PC-9 (cell line): ENCODE results near the gene LCE7A. TPM values are rescaled to one million over a fixed set of nuclear protein-coding genes. Genes with fewer than 3 reads are reported as not detected.

Source experiments
- BruUV-seq: library from RNA; stranded (reverse); fragments of 400-500 nt; replicated peaks from 2 replicates; lab custom pipeline; 2021; lab: Mats Ljungman, UMichigan
- CTCF ChIA-PET: fragments of 300-600 bp; sonication (Branson Sonifier 250); formaldehyde crosslinking; loops from one replicate; lab custom pipeline; 2022; ENCODE audit warnings: antibody characterized with exemption; lab: Charles Lee
- POLR2A ChIA-PET: fragments of 300-600 bp; sonication (Branson Sonifier 250); formaldehyde crosslinking; loops from one replicate; lab custom pipeline; 2022; ENCODE audit warnings: antibody characterized with exemption; ENCODE audit not compliant: unreplicated experiment; lab: Charles Lee
- DNase-seq, 2 experiments: peaks; one replicate each; pipeline versions ENCODE4 v3.0.0 to v3.0.0-alpha.2; 2015 to 2022; ENCODE audit warnings: mixed read lengths in 1 of 2
- H2AFZ ChIP-seq: fragments of 200-600 bp; sonication (generic); 2 replicates; pipeline ENCODE4 v1.8.1; 2017; ENCODE audit warnings: antibody characterized with exemption
- H3F3A ChIP-seq: fragments of 200-600 bp; sonication (generic); 2 replicates; pipeline ENCODE4 v1.8.1; 2017; ENCODE audit warnings: antibody characterized with exemption, mild to moderate bottlenecking, low read depth; ENCODE audit not compliant: insufficient read depth
- H3K27ac ChIP-seq: fragments of 200-600 bp; sonication (generic); 2 replicates; pipeline ENCODE4 v1.6.1; 2016; ENCODE audit warnings: mixed run types
- H3K27me3 ChIP-seq: fragments of 200-600 bp; sonication (generic); 2 replicates; pipeline ENCODE4 v1.6.1; 2016; ENCODE audit warnings: low read depth, mixed run types; ENCODE audit not compliant: insufficient read depth
- H3K36me3 ChIP-seq: fragments of 200-600 bp; sonication (generic); 2 replicates; pipeline ENCODE4 v1.6.1; 2016; ENCODE audit warnings: low read depth, mixed run types
- H3K4me1 ChIP-seq: fragments of 200-600 bp; sonication (generic); replicated peaks from 2 replicates; pipeline ENCODE4 v1.6.1; 2016; ENCODE audit warnings: mixed run types; ENCODE audit not compliant: insufficient read depth
- H3K4me2 ChIP-seq: fragments of 200-600 bp; sonication (generic); 2 replicates; pipeline ENCODE4 v1.6.1; 2017; ENCODE audit warnings: mixed run types
- H3K4me3 ChIP-seq: fragments of 200-600 bp; sonication (generic); 2 replicates; pipeline ENCODE4 v1.6.1; 2016; ENCODE audit warnings: mixed run types
- H3K79me2 ChIP-seq: fragments of 200-600 bp; sonication (generic); 2 replicates; pipeline ENCODE4 v1.6.1; 2017; ENCODE audit warnings: low read depth, mixed run types
- H3K9me2 ChIP-seq: fragments of 200-600 bp; sonication (generic); 2 replicates; pipeline ENCODE4 v1.8.1; 2017; ENCODE audit warnings: mild to moderate bottlenecking; ENCODE audit not compliant: insufficient read depth
- H3K9me3 ChIP-seq: fragments of 200-600 bp; sonication (generic); 2 replicates; pipeline ENCODE4 v1.8.1; 2016; ENCODE audit warnings: low read depth; ENCODE audit not compliant: insufficient read depth
- H4K20me1 ChIP-seq: fragments of 200-600 bp; sonication (generic); 2 replicates; pipeline ENCODE4 v1.8.1; 2017; ENCODE audit not compliant: insufficient read depth
- CTCF ChIP-seq: fragments of 200-600 bp; sonication (generic); conservative IDR thresholded peaks from 2 replicates; pipeline ENCODE4 v1.6.1; 2017; ENCODE audit warnings: mixed run types, antibody characterized with exemption, mild to moderate bottlenecking, moderate library complexity
- EZH2 ChIP-seq: fragments of 200-600 bp; sonication (generic); IDR thresholded peaks from 2 replicates; pipeline ENCODE4 v1.8.0; 2017; ENCODE audit warnings: antibody characterized with exemption, low read depth
- intact Hi-C: fragments of 100-400 bp; cut with micrococcal nuclease; formaldehyde crosslinking; loops from one replicate; pipeline ENCODE4 v1.10.0; 2022; ENCODE audit not compliant: unreplicated experiment
- total RNA-seq: library from RNA; stranded (reverse); gene quantifications from 2 replicates; pipeline ENCODE4 v1.2.3, GENCODE V29; 2021

Gene LCE7A
- total RNA-seq, 1 experiment from 2014 or later: not detected

DNA sequence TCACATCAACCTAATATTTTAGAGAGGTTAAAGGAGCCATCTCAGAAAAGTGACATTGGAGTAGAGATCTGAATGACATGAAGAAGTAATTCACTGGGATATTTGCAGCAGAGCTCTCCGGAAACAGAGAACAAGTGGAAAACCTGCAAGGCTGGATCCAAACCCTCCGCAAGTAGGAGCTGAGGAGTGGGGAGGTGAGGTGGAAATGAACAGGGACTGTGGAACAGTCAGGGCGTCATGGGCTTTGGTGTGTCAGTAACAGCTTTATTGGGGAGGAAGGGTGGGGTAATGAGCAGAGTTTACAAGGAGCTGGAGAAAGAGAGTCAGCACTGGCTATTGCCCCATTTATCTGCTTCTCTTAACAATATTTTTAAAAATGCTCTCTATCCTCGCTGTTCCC is 39.2 kb downstream of the LCE7A start:
- no peaks in the 10 kb centered on the region for H3K9me3 ChIP-seq
- no peak for DNase-seq
- no peaks in the 10 kb centered on the region for H3K36me3 ChIP-seq
- ChIA-PET POLR2A (no interaction called here), CTCF (no interaction called here)
- no peaks in the 10 kb centered on the region for H3K9me2 ChIP-seq
- H4K20me1 ChIP-seq: no peaks in the 10 kb centered on the region
- BruUV-seq: no TSS peak
- no peak overlapping the region for H3K4me3 ChIP-seq
- no peaks in the 10 kb centered on the region for H3F3A ChIP-seq
- TF ChIP-seq EZH2 (no peak), CTCF (no peak)
- H3K4me1 ChIP-seq: no peaks in the 10 kb centered on the region
- no peak overlapping the region for H3K4me2 ChIP-seq
- no peak overlapping the region for H3K27ac ChIP-seq
- H2AFZ ChIP-seq: no peak overlapping the region
- no peaks in the 10 kb centered on the region for H3K79me2 ChIP-seq
- intact Hi-C loops: no loop called here
- H3K27me3 ChIP-seq: no peaks in the 10 kb centered on the region

DNA sequence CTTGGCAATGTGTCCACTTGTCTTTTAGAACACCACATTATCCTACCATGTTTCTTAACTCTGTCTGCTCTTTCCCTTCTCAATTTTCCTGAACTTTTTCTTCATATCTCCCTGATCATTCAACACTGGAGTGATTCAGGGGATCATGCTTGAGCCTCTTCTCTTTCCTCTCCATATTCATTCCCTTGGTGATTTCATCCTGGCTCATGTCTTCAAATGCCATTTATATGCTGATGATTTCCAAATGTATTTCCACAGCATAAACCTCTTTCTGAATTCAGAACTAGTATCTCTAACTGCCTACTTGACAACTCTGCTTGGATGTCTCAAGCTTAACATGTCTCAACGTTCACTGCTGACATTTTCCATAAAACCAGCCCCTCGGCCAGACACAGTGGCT is 40.1 kb downstream of the LCE7A start:
- H3K4me1 ChIP-seq: no peaks in the 10 kb centered on the region; the same call in 1 of the 2 replicates
- no peak overlapping the region for H3K4me3 ChIP-seq
- H3K9me3 ChIP-seq: no peaks in the 10 kb centered on the region
- H4K20me1 ChIP-seq: no peaks in the 10 kb centered on the region
- BruUV-seq: no TSS peak
- no peak for DNase-seq
- no peaks in the 10 kb centered on the region for H3F3A ChIP-seq
- H3K27ac ChIP-seq: no peak overlapping the region
- ChIA-PET POLR2A (no interaction called here), CTCF (no interaction called here)
- H3K9me2 ChIP-seq: no peaks in the 10 kb centered on the region
- no peaks in the 10 kb centered on the region for H3K36me3 ChIP-seq
- no peak overlapping the region for H2AFZ ChIP-seq
- no peak overlapping the region for H3K4me2 ChIP-seq
- intact Hi-C loops: loop anchor here (10.0 kb wide), 1 partner anchor 915 kb away; no protein-coding TSS in a partner anchor
- H3K27me3 ChIP-seq: no peaks in the 10 kb centered on the region
- H3K79me2 ChIP-seq: no peaks in the 10 kb centered on the region
- no peak for TF ChIP-seq EZH2
- TF ChIP-seq CTCF: no peak

- no peak for DNase-seq
- Histone ChIP-seq H2AFZ (no peak overlapping the region), H3K4me1 (peaks cover 15% of the 10 kb centered on the region), H3K79me2 (no peaks in the 10 kb centered on the region), H3K9me2 (no peaks in the 10 kb centered on the region), H3K27ac (no peak overlapping the region), H3K36me3 (no peaks in the 10 kb centered on the region), H3K9me3 (no peaks in the 10 kb centered on the region), H3K4me3 (no peak overlapping the region), H4K20me1 (no peaks in the 10 kb centered on the region), H3K27me3 (no peaks in the 10 kb centered on the region), H3K4me2 (no peak overlapping the region), H3F3A (peaks cover 7% of the 10 kb centered on the region; the same call in 1 of the 2 replicates)
- no TSS peak for BruUV-seq
- ChIA-PET CTCF (no interaction called here), POLR2A (interaction anchor here (0.5 kb wide), 1 partner anchor 14 kb away, joined by 19 read pairs; no protein-coding TSS in a partner anchor)
- intact Hi-C loops: loop anchor here (10.0 kb wide), 1 partner anchor 917 kb away; no protein-coding TSS in a partner anchor
- TF ChIP-seq EZH2: no peak
These were observed 41.8 kb downstream of the LCE7A start for GRCh38 chr1:152901631-152902030.

DNA sequence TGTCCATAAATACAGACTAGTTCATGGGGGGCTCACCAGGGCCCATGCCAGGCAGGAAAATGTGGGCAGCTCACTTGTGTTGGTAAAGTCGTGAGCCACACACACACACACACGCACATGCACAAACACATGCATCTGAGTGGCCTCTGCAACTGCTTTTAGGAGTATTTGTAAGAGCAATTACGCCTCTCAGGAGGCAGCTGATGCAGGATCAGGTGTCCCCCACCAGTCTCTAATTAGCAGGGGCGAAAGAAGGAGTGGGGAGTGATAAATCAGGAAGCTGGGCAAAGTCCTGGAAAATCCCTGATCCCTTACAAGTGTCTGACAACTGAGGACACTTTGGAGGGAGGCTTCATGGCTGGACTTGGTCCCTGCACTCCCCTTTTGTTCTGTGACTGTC is 42.8 kb downstream of the LCE7A start:
- Histone ChIP-seq H3K4me1 (peaks cover 25% of the 10 kb centered on the region), H2AFZ (no peak overlapping the region), H3K27me3 (no peaks in the 10 kb centered on the region), H3K9me2 (no peaks in the 10 kb centered on the region), H3F3A (peaks cover 12% of the 10 kb centered on the region; the same call in 1 of the 2 replicates), H3K4me3 (no peak overlapping the region), H3K27ac (no peak overlapping the region), H3K79me2 (no peaks in the 10 kb centered on the region), H3K4me2 (no peak overlapping the region), H3K36me3 (no peaks in the 10 kb centered on the region), H3K9me3 (no peaks in the 10 kb centered on the region), H4K20me1 (no peaks in the 10 kb centered on the region)
- no peak for DNase-seq
- CTCF ChIA-PET: no interaction called here
- intact Hi-C loops: loop anchor here (10.0 kb wide), 1 partner anchor 918 kb away; no protein-coding TSS in a partner anchor
- POLR2A ChIA-PET: no interaction called here
- no peak for TF ChIP-seq CTCF
- TF ChIP-seq EZH2: no peak
- no TSS peak for BruUV-seq
